Activated gamma-delta T cell treated with Interleukin-2 at 50 U/mL for 16 hours (primary cell): ENCODE measurements around the gene QRICH2.
A peak's percentile ranks its signal among the peaks of the same experiment; 100 is the strongest.
"Not testable (repeated sequence)": the region's sequence is repeated elsewhere in the genome, so short reads cannot be mapped to it uniquely, and the experiment has no call there.

Experiments used
- DNase-seq: peaks from one replicate; pipeline ENCODE4 v3.0.0-alpha.2; 2020

QRICH2 gene

DNA sequence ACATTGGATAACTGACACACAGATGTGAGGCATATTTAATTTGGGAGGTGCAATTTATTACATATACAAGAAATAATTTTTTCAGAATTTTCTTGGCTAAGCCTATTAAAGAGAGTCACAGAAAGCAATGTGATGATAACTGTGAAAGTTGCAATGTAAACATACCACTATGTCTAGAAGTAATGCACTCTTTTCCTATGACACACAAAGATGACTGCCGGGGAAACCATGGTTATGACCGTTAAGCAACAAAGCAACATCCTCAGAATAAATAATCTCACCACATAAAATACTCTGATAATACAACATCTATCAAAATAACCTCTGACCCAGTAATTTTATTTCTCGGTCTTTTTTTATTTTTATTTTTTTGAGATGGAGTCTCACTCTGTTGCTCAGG is 10.5 kb upstream of the QRICH2 start:
- DNase-seq, result no peak

DNA sequence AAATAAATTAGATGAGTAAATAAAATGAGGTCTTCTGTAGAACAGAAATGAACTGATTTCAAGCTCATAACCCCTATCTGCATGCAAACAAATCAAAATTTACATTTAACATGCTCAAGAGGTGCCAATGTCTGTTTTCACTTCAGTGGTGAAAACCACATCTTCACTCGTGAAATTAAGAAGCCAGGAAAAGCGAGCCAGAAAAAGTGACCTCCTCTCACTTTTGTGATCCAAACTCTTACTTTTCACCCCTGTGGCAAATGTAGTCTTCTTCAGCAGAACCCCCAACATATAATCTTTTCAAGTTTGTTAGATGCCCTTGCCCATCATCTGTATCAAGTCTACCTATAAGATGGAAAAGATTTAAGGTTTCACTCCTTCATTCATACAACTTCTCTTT is 9.5 kb upstream of the QRICH2 start:
- DNase-seq, result no peak

DNA sequence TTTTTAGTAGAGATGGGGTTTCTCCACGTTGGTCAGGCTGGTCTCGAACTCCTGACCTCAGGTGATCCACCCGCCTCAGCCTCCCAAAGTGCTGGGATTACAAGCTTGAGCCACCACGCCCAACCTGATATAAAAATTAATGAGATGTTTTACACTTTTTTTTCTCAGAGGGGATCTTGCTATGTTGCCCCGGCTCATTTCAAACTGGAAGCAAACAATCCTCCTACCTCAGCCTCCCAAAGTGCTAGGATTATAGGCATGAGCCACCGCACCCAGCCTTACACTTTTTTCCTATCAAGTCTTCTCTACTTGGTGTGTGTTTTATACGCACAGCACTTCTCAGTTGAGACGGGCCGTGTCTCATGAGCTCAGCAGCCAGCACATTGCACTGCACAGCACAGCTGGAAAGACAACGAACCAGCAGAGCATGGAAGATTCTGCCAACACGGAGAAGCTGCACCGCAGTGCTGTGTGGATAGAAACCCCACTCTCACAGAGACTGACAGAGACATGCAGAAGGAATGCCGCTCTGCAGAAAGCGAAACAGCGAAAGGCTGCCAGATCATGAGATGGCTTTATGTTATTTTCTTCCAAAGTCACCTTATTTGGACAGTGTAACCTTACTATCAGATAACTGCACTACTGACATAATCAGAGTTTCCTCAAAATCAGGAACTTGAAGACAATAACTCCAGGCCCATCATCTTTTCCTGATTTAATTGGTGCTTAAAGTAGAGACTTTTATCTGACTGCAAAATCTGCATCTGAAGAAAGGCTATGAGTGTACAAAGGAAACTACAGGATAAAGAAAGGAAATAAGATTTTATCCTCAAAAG is 6.5 kb upstream of the QRICH2 start:
- DNase-seq, result no peak

DNA sequence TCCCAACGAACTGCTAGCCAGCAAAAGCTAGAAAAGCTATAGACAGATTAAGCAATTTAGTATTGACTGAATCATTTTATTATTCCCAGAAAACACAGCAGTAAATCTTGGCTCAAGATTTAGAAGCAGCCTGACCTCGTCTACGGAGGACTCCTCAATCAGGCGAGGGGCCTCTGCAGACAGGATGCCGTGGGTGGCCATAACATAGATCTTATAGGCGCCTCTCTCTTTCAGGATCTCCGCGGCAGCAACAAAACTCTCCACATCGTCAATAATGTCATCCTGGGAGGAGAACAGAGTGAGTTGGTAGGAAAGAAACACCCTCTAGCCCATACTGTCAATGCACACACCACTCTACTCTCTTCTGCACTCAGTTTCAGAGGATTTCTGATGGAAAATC is 4.7 kb upstream of the QRICH2 start:
- DNase-seq, result no peak

DNA sequence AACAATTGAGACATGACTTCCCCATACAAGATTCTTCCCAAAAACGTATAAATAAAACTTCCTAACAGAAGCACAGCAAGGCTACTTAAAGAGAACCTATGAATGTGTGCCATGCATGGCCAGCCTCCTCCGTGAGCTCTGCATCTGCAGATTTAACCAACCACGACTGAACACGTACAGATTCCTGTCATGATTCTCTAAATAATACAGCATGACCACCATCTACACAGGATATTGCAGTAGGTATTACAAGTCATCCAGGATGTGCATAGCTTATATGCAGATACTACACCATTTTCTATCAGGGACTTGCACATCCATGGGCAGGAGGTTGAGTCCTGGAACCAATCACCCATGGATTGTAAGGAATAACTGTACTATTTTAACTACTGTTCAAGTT is 1.4 kb upstream of the QRICH2 start:
- no peak for DNase-seq

DNA sequence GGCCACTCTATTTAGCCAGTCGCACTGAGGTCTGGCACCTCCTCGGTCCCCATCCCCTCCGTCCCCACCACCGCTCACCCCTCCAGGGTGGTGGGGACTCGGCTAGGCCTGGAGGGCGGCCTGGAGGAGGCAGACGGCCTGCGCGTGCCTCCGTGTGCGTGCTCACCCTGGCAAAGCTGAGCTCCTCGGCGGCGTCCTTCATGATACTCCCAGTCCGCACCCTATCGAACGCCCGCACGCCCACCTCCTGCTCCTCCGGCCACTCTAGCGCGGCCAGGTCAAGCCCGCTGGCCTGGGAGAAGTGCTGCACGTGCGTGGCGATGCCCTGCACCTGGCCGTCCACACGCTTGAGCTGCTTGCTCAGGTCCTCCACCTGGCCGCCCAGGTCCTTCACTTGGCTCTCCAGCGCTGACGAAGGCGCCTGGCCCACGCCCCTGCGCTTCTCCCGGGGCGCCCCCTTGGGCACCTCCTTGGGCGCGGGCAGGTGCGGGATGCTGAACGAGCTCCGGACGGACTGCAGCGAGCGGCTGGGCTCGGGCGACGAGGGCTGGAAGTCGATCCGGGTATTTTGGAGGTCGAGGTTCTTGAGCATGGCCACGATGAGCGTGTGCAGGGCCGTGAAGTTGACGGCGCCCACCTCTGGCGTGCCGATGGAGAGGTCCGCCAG is 644 bp downstream of the QRICH2 start:
- no peak for DNase-seq

DNA sequence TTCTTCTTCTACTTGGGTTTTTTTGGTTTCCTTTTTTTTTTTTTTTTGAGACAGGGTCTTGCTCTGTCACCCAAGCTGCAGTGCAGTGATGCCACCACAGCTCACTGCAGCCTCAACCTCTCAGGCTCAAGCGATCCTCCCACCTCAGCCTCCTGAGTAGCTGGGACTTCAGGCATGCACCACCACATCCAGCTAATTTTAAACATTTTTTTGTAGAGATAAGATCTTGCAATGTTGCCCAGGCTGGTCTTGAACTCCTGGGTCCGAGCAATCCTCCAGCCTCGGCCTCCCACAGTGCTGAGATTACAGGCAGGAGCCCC is 3.0 kb downstream of the QRICH2 start:
- DNase-seq, result not testable (repeated sequence)

DNA sequence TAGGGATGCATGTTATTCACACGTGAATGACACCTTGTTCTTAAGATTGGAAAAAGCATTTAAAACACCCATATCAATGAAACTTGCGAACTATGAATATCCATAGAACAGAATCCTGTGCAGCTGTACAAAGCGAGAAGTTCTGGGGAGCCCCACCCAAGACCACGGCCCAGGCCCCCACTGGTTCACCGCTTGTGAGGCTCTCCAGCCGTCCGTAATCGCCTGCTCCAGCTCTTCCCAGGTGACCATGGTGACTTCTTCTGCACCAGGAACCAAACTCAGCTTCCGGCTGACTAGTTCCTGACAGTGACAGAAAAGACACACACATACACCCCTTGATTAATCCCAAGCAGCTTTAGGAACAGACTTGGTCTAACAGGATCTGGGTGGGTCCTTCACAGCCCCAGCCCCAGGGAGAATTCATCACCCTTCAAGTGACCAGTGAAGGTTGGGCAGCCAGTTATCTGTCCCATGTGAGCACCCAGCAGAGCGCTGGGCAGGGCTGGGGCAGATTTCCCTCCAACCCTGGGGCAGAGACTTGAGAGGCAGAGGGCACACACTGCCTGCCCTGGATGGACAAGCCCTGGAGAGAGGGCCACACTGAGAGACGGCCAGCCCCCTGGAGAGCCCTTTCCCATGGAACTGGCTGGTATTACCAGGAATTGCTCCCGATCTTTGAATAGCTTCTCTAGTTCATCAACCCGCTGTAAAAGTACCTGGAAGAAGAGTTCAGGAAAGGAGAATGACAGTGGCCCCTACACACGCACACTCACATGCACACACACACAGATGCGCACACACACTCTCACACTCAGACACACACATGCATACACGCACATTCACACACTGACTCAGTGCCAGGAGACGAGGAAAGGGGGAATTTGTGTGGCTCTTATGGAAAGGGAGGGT is 3.6 kb downstream of the QRICH2 start:
- DNase-seq, result no peak

DNA sequence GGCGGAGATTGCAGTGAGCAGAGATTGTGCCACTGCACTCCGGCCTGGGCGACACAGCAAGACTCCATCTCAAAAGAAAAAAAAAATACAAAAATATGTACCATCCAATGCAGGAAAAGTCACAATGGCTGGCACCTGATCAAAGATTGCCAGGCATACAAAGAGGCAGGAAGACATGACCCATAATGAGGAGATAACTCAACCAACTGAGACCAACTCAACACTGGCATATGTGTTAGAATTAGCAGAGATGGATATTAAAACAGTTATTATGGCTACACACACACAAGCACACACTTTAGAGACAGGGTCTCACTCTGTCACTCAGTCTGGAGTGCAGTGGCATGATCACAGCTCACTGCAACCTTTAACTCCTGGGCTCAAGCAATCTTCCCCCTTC is 10.6 kb downstream of the QRICH2 start:
- no peak for DNase-seq

DNA sequence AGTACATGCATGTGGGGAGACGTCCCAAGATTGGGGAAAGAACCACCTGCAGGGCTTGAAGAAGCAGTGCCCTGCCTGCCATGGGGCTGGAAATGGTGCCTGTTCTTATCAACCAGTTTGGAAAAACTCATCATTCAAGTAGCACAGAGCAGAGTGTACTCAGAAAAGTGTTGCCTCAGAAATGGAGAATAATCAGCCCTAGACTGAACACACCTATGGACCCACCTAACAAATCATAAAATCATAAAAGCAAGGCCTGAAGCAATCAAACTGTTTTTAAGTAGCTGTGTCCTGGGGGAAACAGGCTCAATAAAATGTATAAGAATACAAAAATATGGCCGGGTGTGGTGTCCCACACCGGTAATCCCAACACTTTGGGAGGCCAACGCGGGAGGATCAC is 11.2 kb downstream of the QRICH2 start:
- no peak for DNase-seq

DNA sequence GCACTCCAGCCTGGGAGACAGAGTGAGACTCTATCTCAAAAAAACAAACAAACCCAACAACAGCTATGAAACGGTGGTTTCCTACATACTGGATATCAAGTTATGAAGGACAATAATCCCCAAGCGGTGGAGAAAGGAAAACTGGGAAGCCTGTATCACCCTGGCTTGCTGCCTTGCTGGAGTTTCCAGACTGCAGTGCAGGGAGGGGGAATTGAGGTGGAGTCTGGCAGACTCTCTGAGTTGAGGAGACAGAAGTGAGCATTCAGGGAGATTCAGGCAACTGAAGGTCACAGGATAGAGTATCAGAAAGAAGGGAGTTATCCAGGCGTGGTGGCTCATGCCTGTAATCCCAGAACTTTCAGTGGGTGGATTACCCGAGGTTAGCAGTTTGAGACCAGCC is 11.9 kb downstream of the QRICH2 start:
- no peak for DNase-seq

DNA sequence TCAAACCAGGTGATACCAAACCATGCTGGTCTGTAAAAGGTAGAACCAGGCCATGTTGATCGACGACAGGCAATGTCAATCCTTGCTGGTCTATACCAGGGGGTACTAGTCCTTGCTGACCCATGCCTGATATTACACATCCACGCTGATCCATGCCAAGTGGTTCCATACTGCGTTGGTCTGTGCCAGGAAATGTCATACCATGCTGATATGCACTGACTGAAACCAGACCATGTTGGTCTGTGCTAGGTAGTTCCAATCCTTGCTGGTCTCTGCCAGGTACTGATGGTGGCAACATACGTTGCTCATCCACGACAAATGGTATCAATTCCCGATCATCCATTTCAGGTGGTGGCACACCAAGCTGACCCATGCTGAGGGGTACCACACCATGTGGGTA is 15.0 kb downstream of the QRICH2 start:
- DNase-seq, result no peak

DNA sequence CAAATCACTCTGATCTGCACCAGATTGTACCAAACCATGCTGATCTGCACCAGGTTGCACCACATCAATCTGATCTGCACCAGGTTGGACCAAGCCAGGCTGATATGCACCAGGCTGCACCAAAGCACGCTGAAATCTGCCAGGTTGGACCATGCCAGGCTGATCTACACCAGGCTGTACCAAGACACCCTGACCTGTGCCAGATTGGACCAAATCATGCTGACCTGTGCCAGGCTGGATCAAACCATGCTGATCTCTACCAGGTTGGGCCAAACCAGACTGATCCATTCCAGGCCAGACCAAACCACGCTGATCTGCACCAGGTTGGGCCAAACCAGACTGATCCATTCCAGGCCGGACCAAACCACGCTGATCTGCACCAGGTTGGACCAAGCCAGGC is 15.5 kb downstream of the QRICH2 start:
- DNase-seq, result no peak

DNA sequence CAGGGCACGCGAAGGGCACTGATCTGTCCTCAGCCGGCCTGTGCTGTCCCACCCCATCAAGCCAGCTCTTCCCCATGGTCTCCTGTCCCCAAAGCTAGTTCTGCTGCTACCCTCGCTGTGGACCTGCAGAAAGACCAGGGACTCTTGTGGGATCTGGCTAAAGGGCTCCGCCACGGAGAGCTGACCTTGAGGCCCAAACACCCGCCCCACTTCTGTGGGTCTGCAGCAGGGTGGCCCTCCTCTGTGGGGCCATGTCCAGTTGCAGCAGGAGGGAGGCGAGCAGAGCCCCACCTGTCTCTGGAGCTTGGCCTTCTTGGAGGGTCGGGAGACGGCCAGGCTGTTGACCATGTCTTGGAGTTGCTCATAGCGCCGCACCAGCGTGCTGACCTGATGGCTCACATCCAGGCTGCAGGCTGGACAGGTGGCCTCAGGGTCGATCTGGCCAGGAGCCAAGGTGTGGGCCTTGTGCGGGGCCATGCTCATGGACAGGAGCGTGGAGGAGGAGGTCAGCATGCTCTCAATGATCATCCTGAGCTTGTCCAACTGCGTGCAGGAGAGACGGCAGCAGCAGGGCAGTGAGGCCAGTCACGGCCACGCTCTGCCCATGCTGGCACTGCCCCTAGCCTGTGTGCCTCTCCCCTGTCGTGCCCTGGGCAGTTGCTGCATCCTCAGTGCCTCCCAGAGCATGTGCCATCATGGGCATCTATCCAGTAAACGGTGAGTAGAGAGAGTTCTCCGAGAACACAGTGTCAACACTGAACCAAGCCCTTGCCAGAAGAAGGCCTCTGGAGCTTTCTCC is 26.3 kb downstream of the QRICH2 start:
- DNase-seq, result no peak

DNA sequence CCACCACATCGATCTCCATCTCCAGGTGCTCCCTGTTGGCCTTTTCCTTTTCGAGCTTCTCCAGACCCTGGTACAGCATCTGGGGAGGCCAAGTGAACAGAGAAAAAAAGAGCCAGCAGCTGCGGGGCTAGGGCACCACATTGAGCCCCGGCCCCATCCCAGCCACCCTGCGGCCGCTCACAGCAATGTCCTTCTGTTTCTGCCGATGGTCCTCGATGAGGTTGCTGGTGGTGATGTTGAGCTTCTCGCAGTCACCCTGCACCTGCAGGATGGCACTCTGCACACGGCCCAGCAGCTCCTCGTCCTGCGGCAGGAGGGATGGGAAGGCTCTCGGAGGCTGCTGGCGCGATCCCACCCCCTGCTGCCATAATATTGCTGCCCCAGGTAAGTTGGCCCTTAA is 27.4 kb downstream of the QRICH2 start:
- DNase-seq, result no peak

DNA sequence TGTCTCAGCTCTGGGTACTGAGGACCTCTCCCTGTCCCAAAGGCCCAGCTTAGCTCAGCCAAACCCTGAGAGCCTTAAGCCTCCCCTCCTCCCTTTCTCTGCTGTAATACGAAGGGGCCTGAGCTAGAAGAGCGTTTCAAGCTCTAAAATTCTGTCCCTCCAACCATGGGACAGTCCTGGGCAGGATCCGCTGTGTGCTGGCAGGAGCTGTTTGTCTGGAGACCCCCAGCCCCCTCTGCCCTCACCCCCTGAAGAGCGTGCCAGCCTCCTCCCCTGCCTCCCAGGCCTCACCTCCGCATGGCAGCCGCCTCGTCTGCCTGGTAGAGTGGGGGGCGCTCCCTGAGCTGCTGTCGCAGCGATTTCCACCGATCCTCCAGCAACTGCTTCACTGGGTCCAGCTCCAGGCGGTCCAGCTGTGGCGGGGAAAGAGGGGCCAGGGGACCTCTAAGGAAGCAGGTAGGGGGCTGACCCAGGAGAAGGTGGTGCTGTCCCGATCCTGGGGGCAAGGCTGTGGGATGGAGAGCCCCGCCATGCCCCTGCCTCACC is 28.3 kb downstream of the QRICH2 start:
- DNase-seq, result no peak

DNA sequence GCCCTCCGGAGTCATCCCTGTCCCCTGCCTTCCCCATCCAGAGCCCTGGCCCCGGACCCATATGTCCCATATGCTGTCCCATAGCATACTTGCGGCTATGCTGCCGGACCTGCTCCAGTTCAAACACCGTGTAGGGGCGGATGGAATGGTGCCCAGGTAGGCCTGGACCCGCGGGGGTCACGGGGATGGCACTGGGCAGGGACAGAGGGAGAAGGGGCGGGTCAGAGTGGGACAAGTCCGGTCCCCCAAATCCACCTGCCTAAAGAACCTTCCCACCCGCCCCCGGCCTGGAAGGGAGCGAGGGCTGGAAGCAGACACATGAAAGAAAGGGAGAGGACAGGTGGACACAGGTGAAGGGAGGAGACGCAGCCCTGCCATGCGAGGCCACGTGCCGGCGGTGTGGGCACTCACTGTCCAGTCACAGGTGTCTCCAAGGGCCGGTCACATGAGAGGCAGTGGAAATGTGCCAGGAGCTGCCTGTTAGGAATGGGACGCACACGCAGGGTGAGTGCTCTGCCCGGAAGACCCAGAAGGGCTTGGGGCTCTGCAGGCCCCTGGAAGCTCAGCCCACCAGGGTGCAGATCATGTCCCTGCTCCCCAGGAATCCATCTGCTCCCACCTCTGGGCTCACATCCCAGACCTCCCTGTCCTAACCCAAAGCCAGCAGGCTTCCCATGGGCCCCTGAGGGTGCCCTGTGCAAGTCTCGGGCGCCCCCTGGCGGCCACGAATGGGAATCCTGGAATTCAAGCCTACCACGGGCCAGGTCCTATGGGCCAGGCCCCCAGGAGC is 28.9 kb downstream of the QRICH2 start:
- peak; percentile 88 for DNase-seq

DNA sequence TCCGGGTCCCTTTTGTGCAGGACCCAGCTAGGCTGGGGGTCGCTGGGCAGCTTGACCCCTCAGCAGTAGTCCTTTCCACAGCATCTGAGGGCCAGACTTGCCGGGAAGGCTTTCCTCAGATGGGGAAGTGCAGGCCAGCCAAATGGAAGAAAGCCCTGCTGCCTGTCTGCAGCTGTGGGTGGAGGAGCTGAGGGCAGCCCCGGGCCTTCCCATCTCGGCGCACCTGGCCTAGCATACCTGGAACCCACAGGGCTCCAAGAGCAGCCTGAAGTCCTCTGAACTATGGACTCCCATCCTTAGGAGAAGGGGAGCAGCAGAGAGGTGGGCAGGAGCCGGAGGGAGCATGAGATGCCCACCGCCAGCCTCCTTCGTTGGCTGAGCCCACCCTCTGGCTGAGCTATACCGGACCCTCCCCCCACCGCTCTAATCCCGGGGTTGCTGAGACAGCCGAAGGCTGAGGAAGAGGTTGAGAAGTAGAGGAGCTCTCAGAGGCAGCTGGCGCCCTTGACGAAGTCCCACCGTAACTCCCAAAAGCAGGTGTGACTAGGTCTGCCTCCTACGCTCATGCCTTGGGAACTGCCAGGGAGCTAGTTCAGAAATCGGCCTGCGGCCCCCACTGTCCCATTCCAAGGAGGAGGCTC is 29.7 kb downstream of the QRICH2 start:
- DNase-seq, result no peak

DNA sequence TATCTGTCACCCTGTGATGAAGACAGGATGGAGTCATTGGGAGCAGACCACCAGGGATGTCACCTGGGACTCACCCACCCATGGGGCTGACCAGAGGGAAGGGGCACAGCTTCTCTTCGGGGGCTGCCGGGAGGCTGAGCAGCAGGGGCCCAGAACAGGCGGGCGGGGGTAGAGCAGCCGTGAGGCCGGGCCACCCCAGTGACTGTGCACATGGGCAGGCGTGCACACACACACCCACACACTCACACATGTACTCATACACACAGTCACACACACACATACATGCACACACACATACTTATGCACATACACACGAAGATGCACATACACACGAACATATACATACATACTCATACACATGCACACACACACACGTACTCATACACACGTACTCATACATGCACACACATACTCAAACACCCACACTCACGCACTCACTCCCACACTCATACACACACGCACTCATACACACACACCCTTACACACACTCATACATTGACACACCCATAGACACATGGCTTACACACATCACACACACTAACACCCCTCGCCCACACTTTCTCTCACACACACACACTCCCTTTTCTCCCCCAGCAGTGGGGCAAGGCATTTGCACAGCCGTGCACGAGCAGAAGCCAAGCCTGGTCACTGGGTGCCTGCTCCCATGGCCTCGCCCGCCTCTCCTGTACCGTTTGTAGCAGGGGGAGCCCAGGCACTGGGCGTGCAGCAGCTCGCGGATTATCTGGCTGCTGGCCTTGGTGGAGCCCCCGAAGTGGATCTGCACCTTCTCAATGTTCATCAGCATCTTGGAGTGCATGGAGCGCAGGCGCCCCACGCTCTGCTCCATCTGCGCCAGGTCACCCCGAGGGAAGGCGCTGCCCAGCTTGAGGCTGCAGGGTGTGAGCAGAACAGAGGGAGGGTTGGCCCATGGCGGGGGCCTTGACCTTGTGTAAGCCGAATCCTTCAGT is 30.5 kb downstream of the QRICH2 start:
- DNase-seq, result no peak
